Embryonic facial prominence (tissue), 1 donor: ENCODE data around the gene CAMK2A.

Experiments
- DNase-seq: peaks from one replicate; pipeline ENCODE4 v3.0.0-alpha.2; 2016; ENCODE audit errors: extremely low spot score

Gene CAMK2A

DNA sequence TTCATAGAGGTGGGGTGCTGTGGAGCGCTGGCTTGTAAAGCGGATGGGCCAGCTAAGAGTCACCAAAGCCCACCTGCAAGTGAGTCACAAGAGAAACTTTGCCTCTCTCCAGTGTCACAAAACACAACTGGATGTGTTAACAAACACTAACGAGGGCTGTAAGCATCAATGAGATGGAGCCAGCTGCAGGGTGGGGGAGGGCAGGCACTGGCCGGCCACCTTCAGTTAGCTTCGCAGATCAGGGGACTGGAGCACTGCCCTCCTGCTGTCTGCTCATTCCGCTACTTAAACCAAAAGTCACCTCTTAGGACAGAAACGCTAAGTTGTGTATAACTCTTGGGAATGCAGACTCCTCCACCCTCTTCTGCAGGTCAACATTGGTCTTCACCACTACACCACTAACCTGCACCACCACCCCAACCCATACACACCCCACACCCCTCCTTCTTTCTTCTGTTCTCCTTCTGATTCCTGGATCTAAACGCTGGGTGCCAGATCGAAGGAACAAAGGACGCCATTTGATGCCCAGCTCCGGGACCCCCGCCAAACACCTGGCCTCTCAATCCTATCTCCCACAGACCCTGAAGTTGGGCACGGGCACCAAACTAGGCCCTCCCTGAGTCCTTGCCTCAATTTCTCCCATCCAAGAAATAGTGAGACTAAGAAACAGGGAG is 11.1 kb upstream of the CAMK2A start:
- DNase-seq, result no peak

DNA sequence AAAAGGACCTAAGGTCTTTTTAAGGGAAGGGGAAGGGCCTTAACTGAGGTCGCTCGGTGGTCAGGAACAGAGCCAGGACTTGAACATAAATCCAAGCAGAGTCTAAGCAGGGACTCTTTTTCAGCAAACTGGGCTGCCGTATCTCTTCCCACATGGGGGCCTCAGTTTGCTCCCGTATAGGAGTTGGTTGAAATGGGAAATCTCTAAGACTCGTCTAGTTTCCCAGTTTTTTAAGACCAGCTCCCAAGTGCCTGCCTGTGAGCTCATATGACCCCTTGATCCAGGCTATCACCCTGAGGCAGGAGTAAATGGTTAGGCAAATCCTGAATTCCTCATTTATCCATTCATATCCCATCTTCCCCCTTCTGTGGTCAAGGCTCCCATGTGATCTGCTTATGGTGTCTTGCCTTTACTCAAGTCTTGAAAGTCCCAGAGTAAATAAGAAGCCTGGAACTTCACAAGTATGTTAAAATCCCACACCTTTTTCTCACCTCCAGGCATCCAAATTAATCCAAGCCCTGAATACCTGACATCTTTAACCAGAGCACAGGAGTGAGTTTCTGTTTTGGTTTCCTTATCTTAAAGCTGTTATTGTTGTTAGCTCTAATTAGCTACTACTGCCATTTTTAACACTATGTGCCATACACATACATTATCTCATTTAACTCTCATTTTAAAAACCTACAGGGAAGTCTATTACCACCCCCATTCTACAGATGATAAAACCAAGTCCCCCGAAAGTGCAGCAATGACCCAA is 10.2 kb upstream of the CAMK2A start:
- DNase-seq, result no peak

DNA sequence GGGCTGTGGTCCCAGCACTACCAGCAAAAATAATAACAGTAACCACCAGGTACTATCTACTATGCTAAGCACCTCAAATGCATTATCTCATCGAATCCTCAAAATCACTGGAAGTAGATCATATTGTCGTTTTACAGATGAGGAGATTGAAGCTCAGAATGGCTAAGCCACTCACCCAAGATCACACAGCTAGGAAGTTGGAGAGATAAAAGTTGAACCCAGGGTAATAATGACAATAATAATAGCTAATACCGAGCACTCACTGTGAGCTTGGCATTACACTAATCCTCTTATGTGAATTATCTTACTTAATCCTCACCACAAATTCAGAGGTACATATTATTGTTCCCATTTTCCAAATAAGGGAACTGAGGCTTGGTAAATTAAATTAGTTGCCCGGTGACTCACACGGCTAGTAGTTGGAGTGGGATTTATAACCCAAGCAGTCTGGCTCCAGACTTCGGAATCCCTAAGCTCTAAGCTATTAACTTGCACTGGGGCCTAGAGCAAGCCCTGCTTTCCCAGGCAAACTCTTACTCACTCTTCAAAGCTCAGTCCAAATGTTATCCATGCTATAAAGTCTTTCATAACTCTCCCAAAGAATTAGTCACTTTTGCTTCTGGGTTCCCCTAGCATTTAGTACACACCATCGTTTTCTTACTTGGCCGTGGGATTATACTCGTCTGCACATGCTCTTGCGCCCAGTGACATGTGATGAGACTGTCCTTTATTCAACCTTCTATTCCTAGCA is 9.3 kb upstream of the CAMK2A start:
- DNase-seq, result no peak

DNA sequence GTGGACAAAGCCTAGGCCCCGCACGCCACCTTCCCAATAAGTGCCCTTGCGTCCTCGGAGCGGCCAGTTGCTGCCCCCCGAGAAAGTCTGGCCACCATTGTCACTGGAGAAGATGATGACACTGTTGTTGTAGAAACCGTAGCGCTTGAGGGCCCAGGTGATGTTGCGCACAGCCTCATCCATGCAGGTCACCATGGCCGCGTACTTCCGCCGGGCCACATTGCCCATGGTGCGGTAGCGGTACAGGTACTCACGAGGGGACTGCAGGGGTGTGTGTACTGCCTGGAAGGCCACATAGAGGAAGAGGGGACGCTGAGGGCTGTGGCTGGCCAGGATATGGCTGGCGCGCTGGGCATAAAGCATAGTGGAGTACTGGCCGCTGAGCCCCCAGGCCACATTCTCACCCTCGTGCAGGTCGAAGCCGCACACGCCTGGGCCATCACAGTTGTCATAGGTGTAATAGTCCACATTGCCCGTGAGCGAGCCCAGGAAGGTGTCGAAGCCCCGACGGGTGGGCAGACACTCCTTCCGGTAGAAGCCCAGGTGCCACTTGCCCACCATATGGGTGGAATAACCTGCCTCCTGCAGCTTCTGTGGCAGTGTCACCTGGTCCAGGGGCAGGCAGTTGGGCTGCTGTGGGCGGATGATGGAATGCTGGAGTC is 8.5 kb upstream of the CAMK2A start:
- no peak for DNase-seq

DNA sequence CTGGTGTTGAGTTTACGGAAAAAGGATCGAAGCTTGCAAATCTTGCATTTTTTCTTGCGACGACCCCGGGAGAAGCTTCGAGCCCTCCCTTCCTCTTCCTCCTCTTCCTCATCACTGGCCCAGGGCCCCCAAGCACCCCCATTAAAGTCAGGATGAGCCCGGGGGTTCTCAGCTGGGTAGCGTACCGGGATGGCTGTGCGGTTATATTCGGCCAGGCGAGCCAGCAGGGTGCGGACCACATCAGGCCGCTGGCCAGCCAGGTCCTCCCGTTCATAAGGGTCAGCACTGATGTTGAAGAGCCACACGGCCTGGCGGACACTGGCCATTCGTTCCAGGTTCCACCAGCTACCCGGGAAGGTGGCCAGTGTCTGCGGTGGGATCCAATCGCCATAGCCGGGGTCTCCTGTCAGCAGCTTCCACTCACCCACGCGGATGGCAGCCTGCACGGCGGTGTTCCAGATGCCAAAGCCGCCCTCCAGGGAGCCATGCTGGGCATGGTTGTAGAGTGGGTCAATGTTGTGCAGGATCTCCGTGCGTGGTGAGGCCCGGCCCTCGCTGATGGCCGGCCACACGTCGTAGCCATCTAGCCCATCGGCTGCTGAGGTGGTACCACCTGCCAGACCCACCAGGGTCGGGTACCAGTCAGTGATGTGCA is 7.8 kb upstream of the CAMK2A start:
- DNase-seq, result no peak

DNA sequence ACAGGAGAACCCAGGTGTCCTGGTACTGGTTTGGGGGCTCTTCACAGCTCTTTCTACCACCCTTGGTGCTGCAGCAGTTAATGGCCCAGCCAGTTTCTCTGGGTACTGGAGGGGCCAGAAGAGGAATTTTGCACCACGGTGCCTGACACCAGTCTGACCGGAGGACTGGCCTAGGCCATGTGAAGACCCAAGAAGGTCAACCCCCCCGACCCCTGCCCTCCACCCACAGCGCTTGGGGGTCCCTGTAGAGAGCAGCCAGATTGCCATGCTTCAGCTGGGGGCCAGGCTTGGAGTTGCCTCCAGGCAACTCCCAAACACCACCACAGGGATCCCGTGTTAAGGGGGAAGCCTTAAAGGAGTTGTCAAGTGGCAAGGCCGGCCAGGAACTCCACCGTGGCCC is 6.9 kb upstream of the CAMK2A start:
- DNase-seq, result no peak

DNA sequence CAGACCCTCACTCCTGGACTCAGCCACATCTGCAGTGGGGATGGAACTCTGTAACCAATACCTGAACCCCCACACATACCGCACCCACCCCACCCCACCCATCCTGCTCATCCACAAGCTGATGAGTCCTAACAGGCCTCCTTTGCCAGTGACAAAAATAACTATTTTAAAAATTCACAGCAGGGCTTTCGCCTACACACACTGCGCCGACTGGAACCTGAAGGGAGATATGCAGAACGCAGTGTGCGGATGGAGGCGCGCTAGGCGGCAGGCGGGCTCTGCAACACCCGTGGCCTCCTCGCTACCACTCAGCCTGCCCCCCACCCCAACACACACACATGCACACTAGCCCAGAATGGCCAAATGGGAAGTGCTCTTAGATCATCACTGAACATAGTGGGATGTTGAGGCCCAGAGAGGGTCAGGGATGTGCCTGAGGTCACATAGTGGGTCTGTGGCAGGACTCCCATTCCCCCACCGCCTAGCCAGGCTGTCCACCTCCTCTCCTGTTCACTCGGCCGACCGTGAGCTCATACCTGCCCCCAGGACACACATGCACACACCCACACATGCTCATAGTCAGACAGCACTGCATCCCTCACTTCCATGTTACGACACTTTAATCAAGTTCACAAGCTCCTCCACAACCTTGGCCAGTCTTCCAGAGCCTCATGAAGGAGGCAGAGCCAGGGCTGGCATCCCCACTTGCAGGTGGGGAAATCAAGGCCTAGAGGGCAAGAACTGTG is 6.3 kb upstream of the CAMK2A start:
- no peak for DNase-seq

DNA sequence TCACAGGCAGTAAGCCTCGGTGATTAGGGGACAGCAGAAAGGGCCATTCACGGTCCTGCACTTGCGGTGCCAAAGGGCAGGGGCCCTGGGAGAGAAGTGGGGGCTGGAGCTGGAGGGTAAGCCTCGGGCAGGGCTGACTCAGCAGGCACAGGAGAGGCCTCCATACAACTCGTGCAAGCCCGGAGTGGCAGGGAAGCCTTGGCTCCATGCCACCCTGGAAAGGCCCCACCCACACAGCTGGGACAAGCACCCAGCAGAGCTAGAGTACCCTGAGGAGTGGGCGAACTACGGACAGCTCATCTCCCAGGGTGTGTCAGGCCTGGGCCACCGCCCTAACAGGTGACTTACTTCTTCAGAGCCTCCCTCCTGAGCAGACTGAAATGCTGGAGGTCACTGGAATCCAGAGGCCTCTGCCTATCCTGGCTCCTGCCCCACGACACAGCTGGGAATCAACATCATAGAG is 5.6 kb upstream of the CAMK2A start:
- DNase-seq, result no peak

DNA sequence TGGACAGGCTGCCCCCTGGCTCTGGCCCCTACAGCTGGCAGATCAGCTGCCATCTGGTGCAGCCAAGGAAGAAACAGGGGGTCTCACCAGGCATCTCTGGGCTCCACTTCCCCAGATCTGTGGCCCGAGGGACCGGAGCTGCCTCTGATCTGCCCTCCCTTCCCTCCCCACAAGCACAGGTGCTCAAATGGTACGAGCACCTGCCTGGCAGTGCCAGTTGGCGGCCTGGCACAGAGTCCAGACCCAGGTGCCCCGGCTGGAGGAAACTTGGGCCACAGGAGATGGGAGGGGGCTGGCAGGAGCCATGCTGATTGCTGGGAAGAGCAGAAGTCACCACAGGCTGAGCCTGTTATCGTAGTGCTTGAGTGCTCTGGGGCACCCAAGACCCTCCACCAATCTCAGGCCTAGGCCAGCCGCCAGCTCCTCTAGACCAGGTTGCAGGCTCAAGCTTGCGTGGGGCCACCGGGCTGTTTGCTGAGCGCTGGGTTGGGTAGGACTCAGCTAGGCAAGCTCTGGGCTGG is 5.0 kb upstream of the CAMK2A start:
- DNase-seq, result no peak

DNA sequence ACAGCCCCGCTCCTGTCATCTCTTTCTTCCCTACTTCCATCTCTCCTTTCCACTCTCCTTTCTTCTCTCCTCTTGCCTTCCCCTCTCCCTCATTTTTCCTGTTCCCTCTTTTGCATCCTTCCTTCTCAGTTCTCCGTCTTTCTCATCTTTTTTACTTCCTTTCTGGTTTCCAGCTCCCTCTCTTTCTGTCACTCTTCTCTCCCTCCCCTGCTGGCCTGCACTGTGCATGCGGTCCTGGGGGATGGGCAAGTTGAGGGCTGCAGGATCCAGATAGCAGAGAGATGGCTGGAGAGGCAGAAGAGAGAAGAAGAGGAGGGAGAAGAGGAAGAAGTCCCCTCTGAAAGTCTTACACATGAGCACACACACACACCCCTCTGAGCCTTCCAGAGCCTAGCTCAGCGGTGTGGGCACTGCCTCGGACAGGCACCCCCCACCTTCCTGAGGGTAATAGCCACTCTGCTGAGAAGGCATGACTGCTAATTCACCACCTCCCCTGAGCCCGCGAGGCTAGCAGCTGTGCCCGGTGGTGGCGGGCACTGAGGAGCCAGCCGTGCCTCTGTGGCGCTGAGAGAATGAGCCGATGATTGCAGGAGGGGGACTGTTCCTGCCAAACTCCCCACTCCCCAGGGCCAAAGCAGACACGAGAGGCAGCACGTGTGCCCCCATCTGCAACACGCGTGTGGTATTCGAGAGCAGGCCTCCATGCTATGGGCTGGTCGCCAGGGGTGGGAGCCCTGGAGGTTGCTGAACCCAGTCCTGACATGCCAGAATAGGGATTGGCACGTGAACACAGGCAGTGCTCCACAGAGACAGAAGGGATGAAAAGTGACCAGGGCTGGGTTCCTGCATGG is 3.7 kb upstream of the CAMK2A start:
- no peak for DNase-seq

DNA sequence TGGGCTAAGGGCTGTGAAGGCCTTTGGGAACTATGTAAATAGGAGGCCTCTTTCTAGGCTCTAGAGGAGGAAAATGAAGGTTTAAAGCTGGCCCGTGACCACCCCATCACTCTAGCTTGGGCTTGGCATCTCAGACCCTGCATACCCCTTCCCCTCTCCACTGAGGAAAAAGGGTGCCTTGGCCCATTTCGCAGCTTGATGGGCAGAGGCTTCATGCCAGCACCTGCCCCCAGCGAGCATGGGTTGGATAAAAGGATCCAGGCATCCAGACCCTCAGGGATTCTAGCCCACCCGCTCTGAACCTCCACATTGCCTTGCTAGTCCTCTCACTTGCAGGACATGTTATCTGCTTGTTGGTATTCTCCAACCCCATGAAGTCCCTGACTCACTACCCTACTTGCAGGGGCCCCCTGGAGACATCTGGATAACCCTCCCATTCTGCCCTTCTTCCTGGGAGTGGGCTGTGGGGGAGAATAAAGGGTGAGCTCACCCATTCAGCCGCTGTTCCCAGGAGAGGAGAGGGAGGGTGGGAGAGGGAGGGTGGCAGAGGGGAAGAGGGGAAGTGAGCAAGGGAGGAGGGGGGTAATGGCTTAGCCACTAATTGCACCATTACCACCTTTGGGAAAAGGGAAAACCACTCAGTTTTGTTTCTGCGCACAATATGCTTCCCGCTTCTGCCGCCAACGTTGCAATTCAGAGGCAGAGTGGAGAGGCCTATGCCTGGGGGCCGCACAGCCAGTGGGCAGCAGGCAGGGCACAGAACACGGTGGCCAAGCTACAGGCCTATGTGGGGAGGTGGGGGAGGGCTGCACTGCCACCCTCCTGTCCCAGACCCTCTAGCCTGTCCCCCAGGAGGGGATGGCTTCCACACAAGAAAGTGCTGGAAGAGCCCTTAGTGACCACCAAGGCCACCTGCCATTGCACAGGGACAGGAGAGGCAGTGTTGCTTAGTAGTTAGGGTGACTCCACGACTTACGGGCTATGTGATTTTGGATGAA is 2.1 kb upstream of the CAMK2A start:
- no peak for DNase-seq

DNA sequence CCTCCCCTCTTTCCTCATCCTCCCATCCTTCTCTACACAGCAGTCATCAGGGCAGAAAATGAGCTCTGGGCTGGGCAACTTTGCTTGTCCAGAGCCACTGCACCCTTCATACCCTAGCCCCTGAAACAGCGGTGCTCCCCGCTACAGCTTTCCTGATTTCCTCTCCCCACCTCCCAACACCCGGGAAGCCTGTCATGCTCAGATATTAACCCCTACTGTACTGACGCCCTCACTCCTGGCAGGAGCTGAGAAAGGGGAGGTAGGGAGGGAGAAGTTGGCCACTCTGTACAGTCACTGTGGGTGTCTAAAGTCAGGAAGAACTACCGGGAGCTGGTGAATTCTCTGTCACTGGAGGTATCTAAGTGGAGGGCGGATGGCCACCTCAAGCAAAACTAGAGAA is 782 bp downstream of the CAMK2A start:
- no peak for DNase-seq

DNA sequence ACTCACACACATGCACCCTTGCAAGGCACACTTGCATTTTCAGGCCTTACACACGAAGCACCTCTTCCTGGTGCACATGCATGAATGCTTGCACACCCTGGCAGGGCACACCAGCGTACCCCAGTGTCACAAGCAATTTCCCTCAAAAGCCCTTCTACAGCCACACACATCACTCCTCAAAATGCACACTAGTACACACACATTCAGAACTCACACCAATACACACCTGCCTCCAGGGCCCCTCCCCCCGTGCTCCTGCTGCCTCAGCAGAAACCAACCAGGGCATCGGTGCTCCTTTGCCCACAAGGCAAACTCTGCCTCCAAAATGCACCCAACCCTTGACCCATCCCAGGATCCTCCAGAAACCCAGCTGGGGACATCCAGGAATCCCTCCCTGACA is 1.2 kb downstream of the CAMK2A start:
- DNase-seq, result no peak

DNA sequence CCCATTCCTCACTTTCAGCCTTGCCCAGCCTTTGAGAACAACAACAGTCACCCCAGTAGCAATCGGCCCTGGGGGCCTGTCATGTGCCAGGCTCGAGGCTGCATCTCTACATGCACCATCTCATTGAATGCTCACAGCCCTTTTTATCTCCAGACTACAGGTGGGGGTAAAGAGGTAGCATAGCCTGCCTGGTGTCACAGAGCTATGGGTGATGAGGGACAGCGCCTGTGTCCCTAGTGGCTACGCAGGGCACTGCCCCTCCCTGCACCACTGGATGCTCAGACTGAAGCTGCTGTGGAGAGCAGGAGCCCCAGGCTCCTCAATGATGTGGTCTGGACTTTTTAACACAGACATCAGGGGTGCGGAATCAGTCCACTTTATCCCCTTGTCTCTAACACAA is 2.8 kb downstream of the CAMK2A start:
- no peak for DNase-seq

DNA sequence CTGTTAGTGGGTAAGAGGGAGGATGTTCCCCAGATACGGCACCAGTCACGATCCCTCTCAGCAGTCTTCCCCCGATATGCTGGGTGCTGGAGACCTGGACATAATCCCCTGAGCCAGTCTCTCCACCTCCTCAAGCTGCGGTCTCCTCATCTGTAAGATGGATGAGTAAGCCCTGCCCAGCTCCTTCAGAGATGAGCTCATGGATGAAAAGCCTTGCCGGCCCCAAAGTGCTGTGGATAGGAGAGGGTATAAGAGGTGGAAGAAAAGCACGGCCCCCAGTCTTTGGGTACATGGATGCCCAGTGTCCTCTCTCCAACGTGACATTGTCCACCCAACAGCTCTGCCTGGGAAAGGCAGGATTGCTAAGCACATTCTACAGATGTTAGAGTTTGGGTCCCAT is 4.5 kb downstream of the CAMK2A start:
- no peak for DNase-seq

DNA sequence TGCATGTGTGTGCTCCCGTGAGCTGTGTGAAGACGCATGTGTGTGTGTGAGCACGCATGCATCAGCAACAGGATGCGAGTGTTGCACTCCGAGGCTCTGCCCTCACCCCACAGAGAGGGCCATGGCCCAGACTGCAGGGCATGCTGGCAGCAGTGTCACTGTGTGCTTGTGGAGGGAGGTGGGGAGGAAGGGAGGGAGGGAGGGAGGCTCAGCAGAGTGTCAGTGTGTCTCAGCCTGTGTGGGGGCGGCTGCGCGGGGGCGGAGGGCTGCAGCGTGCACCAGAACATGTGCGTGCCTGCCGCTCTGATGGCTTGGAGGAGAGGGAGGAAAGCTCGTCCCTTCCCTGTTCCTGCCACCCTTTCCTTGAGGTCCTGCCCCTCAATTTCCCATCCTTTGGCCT is 5.3 kb downstream of the CAMK2A start:
- no peak for DNase-seq

DNA sequence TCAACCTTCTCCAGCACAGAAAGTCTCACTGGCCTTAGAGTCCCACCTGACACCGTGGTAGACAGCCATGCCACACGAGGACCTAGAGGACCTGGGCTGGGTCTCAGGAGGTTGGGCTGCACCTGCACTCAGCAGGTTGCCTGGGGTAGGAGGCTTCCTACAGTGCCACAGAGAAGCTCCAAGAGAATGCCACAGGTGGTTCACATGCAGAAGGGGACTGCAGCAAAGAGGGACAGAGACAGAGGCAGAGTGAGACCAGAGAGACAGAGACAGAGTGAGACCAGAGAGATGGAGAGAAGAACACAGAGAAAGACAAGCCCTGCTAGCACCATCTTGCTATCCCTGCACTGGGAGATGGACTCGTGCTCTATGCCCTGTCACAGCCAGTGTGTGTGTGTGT is 5.7 kb downstream of the CAMK2A start:
- no peak for DNase-seq

DNA sequence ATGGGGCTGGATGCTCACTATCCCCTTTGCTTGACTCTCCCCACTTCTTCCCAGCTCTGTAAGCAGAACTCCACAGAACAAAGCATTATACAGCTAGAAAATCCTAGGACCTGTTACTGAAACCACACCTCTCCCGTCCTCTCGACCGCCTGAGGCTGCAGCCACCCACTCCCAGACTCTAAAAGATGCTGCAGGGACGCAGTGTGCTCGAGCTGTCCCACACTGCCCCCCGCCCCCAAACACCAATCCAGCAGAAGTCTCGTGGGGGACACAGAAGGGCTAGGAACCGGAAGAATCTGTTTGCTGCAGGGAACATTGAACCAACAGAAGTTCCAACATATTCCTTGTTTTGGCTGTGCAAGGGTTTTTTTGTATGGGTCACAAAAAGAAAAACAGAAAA is 7.6 kb downstream of the CAMK2A start:
- DNase-seq, result no peak
